ENCODE data around the gene SLC7A5.
"Not testable (repeated sequence)": the region's sequence is repeated elsewhere in the genome, so short reads cannot be mapped to it uniquely, and the experiment has no call there.

Gene SLC7A5

DNA sequence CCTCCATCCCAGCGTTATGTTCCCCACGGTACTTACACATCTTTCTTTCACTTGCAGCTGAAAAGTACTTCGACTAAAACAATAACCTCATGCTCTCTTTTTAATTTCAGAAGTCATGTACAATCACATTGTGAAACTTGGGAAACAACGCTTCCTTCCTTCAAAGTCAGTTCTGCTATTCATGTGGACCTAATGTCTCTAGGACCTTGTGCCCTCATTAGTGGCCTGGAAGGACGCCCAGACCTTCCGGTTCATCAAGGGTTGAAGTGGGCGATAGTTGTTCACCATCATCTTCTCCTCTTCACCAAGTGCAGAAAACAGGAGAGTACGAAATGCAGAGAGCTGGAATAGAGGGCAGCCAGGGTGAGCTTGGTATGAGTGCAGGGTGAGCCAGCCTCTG, 18.6 kb upstream of the SLC7A5 start:
- not testable (repeated sequence) for DNase-seq

DNA sequence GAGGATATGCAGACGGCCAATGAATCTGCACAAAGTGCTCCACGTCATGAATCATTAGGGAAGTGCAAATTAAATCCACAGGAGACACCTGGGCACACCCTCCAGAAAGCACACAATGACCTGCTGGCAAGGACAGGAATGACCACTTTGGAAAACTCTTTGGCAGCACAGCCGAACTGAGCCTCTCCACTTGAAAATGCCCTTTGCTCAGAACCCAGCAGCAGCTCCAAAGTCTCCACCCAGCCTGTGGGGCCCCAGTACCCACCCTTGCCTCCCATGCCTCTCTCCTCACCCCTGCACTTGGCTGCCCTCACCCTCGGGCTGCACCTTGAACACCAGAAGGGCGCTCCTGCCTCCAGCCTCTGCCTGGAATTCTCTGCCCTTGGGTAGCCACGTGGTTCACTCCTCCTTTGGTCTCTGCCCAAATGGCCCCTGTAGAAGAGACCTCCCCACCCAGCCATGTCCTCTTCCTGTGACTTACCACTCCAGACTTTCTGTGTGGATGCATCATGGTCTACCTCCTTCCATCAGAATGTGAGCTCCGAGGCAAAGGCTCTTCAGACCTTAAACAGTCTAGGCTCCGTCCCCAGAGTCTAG, 16.2 kb upstream of the SLC7A5 start:
- not testable (repeated sequence) for DNase-seq

DNA sequence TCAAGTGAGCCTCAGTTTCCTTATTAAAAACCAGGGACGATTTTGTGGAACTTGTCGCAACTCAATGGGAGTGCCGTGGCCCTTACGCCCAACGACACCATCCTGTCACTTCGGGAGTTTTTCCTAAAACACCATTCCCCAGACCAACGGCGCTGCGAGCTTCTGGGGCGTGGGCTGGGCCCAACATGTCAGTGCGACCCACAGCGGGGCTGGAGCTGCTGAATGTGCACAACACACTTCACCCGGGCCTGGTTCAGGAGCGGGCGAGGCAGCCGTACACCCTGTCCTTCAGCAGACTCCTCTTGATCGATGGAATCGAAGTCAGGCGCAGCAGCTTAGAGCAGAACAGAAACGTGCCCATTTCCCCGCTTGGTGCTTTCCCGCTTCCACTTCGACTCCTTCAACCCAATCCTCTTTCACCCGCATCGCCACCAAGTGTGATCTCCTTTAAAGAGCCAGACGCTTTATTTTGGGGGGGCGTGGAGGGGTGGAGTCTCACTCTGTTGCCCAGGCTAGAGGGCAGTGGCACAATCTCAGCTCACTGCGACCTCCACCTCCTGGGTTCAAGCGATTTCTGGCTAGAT, 13.2 kb upstream of the SLC7A5 start:
- DNase-seq, result no peak

DNA sequence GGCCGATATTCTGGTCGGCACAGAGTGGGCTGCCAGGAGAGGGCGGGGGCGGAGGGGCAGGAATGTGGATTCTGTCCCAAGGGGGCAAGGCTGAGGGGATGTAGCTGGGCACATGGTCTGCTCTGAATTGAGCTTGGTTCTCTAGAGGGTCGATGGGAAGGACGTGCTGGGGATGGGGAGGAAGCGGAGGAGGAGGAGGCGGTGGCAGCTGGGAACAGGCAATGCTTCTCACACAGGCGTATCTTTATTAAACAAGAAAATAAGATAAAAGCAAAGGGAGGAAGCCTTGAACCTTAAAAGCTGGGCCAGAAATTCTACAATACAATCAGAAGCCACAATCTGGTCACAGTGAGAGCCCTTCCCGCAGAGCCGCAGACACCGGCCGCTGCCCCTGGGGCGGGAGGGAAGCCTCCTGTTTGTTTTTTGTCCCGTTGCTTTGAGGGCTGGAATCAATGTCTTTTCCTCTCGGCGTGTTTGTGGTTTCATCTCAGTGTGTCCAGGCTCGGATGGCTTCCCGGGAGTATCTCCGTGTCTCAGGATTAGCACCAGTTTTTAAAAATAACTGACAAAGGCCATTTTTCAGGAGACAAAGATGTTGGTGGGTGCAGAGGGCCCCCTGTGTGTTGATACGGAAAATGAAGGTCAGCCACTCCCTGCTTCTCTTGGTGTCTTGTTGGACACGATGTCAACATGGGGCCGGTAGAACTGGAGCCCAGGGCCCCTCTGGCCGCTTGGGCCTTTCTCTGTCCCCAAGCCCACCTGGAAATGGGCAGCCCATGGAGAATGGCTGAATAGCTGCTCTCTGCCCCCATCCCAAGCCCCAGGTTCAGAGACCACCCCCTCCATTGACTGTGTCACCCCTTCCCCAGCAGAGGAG, 12.3 kb upstream of the SLC7A5 start:
- no peak for DNase-seq

DNA sequence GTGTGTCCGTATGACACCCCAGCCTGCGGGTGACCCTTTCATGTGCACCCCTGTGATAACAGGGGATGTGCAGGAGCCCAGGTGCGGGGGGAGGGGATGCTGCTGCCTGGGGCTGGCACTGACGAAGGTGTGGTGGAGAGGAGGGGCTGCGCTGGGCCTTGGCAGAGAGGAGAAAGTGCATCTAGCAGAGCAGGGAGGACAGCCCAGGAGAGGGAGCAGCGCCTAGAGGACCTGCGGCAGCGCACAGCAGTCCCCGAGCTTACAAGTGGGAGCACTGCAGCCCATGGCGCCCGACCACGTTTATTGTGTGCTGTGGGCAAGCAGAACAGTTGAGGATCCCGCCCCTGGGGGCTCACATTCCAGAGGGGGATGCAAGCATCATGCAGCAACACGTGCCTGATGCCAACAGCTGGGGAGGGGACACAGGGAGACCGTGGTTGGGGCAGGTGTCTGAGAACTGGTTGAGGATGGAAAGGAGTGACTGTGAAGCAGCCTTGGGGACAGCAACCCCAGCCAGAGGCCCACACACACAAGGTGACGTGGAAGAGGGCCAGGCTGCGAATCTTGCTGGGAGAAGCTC, 10.9 kb upstream of the SLC7A5 start:
- DNase-seq, result no peak

DNA sequence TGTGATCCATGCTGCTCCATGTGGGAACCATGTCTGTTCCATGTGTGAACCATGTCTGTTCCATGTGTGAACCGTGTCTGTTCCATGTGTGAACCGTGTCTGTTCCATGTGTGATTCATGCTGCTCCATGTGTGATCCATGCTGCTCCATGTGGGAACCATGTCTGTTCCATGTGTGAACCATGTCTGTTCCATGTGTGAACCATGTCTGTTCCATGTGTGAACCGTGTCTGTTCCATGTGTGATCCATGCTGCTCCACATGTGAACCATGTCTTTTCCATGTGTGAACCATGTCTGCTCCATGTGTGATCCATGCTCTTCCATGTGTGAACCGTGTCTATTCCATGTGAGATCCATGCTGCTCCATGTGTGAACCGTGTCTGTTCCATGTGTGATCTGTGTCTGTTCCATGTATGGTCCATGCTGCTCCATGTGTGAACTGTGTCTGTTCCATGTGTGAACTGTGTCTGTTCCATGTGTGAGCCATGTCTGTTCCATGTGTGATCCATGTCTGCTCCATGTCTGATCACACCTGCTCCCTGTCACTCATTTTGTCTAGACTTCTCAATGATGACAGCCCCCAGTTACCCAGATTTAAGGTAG, 10.2 kb upstream of the SLC7A5 start:
- not testable (repeated sequence) for DNase-seq

DNA sequence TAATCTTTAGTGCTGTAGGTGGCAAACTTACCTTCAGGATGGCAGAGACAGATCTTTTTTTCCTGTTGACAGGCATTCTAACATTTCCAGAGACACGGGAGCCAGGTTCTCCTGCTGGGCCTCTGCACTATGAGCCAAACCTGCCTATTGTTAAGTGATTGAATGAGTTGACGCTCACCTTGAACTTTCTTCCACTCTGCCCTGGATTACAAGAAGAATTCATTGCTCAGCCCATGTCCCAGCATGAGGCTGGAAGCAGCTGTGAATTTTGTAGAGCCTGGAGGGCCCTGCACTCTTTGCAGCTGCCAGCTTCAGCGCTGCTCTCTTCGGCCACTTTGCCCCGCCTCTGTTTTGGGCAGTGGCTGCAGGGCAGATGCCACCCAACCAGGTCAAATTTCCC, 9.4 kb upstream of the SLC7A5 start:
- no peak for DNase-seq

DNA sequence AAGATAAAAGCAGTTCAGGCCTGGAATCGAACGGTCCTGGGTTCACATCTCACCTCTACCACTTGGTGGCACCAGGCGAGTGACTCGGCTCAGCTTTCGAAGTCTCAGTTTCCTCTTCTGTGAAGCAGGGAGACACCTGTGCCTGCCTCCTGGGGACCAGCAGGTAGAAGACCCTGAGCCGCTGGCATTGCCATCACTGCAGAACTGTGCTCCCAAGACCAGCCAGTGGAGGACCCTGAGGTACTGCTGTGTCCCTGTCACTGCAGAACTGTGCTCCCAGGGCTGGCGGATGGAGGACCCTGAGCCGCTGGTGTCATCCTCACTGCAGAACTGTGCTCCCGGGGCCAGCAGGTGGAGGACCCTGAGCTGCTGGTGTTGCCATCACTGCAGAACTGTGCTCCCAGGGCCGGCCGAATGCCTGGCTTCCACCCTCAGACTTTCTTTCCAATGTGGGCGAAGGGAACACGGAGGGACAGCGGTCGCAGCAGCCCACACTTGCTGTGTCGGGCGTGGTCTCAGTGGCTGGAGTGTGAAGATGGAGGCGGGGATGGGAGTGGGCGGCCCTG, 8.7 kb upstream of the SLC7A5 start:
- no peak for DNase-seq

DNA sequence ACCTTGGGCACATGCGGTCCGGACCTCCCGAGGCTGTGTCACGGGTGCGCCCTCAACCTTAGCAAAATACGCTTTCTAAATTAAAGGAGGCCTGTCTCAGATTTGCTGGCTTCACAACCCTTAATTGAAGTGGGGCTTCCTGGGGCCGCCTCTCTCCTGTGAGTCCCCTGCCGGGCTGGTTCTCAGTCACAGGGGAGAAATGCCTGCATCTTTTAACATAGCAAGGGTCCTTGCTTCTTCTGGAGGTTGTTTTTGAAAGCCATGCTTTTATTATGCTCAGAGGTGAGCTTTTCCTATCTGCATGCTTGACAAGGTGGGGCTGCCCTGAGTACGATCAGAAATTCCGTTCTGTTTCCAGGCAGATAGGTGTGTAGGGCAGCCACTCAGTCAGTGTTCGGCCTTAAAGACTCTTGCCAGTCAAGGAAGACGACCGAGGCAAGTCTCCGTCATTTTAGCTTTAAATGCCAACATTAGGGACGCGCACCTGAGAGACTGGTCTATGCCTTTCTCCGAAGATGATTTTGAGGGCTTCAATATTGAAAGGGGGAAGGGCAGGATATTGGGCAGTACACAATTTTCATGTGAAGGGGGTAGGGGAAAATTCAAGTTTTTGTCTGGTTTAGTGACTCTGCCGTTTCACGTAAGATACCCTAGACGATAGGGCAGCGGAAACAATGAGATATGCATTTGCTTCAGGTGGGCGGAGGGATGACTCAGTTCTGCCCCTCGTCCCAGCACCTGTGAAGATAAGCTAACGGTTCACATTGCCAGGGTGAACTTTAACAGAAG, 5.5 kb upstream of the SLC7A5 start:
- peak; percentile 66 for DNase-seq

DNA sequence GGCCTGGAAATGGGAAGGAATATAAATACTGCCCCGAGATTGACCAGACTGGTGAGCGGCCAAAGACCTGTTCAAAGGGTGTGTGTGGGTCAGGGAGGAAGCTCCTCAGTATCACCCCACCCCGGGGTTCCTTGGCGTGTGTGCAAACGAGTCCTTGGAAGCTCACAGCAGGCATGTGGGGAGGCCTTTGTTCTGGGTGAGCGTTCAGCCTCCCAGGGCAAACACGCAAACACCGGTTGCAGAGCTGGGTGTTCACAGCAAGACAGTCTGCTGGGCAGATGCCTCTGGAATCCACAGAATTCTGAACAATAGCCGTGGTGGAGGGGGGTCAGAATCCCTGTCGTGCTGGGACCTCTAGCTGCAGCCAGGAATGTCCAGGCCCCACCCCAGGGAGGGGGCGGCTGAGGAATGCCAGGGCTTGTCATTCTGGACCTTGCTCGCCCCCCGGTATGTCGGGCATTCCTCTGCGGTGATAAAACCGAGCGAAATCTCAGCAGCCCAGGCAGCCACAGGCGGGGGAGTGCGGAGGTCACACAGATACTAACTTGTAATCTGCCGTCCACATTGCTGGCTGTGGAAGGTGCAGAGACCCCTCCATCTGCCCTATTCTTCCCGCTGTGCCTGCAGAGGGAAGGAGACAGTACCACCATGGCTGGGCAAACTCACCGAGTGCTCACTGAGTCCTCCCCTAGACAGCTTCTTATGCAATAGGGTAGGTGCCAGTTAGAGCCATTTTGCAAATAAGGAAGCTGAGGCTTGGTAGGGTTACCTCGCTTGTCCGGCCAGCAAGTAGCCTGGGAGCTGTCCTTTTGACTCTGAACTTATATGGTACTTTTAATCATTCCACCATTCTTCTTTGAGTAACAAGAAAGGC, 1.3 kb upstream of the SLC7A5 start:
- DNase-seq, result not testable (repeated sequence)

DNA sequence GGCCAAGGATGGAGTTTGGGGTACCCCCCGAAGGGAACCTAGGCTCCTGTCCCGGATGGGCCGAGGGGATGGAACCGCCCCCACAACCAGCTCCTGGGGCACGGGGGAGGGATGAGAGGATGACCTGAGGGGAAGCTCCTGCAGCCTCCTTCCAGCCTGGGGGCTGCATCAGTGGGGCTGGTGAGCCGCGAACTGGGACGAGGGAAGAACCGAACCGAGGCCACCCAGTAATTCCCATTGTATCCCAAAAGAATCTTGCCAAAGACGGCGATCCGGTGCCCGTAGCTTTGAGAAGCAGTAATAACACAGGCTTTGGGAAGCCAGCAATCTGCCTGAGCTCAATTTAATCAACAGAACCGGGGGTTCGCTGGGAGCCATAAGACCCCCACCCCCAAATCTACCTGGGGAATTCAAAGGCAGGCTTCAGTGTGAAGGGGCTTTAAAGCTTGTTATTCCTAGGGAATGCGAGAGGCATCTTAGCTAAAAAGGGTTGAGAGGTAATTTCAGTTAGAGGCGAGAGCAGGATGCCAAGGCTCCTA, 641 bp upstream of the SLC7A5 start:
- DNase-seq, result not testable (repeated sequence)

DNA sequence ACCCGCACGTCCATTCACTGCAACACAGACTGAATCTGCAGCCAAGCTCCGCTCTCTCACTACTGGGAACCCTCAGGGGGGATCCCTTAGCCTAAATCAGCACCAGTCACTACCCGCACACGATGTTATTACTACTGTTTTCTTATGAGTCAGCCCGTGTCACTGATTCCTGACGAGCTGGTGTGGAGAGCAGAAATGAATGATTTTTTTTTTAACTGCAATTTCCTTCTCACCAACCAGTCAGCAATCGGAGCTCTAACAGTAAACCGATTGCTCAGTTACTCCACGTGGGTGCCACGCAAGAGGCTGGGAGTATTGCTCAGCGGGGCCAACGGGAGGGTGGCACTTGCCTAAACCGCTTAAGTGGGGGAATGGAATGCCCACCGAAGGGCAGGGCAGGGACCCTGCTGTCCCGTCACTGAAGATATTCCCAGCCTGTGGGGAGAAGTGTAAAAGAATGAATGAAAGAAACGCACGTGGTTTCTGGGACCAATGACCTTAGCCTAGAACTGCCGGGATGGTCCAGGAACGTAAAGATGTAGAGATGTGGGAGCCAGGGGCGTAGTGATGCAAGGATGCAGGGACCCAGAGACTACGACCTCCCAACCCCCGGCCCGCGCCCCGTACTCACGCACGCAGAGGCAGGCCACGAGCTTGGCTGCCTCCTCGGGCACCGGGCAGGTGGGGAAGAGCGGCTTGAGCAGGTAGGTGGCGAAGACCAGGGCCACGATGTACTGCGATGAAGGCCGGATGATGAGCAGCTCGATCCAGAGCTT, 865 bp downstream of the SLC7A5 start:
- not testable (repeated sequence) for DNase-seq

DNA sequence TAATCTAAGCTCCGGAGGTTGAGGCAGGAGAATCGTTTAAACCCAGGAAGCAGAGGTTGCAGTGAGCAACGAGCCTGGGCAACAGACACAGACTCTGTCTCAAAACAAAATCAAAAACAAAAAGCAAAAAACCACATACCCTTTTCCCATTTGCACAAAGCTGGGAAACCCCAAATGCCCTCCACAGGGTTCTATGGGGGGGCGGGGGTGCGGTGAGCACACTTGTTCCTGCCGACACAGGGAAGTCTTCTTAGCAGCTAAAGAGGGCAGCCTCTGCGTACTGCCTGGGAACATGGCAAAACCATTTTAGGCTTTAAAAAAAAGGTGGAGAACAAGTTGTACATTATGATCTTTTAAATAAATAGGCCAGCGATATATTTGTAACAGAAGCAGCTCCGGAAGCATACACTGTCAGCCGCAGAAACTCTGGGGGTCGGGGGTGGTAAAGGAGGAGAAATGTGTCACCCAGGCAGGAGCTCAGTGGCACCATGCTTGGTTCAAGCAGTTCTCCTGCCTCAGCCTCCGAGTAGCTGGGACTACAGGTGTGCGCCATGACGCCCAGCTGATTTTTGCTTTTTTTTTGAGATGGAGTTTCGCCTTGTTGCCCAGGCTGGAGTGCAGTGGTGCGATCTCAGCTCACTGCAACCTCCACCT, 3.3 kb downstream of the SLC7A5 start:
- not testable (repeated sequence) for DNase-seq

DNA sequence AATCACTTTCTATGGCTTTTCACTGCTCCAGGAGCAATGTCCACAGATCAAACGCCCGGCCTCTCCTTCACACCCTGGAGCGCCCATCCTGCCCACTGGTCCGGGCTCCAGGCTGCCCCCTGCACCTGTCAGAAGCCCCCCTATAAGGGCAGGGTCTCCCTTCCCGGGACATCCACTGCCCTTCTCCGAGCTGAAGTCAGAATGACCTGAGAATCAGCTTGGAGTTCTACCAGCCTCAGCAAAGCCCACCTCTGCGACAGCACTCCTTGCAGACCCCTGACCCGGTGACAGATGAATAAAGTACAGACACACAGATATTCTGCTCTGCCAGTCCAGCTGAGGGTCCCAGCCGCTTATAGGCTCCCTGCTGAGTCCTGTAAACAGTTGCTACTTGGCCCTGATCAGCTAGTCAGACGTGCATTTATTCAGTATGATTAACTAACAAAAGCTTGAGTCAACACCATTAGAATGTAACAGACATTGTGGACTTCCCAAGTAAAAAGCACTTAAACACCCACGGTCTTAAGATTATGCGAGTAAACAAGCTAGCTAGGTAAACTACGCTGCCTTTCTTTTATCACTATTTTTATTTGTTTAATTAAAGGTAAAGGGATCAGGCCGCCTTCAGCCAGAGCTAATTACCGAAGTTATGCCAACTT, 4.8 kb downstream of the SLC7A5 start:
- no peak for DNase-seq

DNA sequence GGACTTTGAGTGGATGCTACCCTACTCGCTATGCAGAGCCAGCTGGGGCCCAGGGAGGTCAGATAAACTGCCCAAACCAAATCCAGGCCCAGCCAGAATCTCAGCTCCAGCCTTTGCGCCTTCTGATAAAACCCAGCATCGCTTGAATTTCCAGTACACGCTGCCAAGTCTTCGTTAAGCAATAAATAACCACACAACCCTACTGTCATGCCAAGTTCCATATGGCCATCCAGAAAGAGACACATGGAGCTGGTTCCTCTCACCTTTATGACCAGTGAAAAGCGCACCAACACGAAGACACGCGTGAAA, 6.0 kb downstream of the SLC7A5 start:
- DNase-seq, result not testable (repeated sequence)

DNA sequence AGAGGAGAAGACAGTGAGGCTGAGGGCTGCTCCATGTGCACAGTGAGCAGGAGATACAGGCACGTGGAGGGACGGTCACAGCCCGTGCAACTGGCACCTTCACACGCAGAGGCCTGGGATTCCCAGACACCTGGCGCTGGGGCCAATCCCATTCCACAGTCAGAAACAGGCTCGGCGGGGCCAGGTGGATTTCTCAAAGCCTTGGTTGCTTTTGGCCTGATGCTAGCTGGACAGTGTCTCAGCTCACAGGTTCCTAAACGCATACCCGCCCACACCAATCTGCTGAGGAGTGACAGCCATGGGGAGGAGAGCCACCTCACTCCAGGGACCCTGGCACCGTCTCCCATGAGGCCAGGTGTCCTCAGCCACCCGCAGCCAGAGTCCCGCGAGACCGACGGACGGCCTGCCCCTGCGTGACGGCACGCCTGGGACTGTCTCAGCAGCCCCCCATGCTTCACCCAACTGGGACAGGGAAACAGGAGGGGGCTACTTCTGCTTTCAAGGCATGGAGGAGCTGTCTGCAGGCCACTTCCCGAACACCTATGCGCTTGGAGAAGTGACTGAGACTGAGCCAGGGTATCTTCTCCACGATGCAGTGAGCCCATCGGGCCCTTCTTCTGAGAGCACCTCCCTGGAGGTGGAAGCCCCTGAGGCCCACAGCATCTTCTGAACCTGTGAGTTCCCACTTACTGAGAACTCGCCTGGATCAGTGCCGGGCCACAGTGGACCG, 6.5 kb downstream of the SLC7A5 start:
- not testable (repeated sequence) for DNase-seq

DNA sequence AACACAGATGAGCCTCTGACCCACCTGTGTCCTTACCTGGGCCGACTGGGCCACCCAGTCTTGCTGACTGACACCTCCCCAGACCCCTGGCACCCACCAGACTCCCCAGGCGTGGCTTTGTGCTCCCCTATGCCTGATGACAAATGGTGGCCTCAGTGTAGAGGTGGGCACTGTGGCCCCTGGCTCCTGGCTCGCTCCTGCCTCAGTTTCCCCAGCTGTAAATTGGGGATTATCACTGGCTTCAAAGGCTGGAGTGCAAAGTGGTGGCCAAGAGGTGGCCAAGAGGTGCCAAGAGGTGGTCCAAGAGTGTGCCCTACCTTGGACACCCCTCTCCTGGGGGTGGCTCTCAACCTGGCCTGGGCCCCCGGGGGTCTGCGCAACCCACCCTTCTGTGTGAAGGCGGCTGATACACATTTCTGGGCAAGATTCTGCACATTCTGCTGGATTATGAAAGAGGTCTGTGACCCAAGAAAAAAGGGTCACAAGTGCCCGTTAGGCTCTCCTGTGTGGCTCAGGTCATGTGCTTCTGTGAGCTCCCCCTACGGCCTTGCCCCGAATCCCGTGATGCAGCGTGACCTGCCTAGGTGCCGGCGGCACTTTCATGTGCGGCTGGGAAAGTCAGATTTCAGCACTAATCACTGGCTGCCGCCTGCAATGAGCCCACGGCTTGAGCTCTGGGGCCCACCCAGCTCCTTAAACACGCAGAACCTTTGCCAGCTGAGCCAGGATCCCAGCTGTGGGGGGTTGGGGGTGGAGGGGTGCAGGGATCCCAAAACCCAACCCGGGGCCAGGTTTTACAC, 7.8 kb downstream of the SLC7A5 start:
- DNase-seq, result not testable (repeated sequence)

Data from activated CD4-positive, CD25-positive, alpha-beta regulatory T cell treated with anti-CD3 and anti-CD28 coated beads, Interleukin-2, amount 50 U/mL, for 72 hours (primary cell).